AG09309 (cell line): ENCODE results near the gene PDRG1.
A peak's percentile ranks its signal among the peaks of the same experiment; 100 is the strongest.

ENCODE experiments used
- DNase-seq: peaks from one replicate; pipeline ENCODE4 v3.0.0-alpha.2; 2010; ENCODE audit warnings: low read depth
- H3K4me3 ChIP-seq: 2 replicates; pipeline ENCODE4 v1.5.1; 2011; ENCODE audit warnings: mild to moderate bottlenecking, low read depth, low read length, moderate library complexity; ENCODE audit not compliant: control insufficient read depth
- TF ChIP-seq, protein P1 (sequence below): IDR thresholded peaks from 2 replicates; pipeline ENCODE4 v1.5.1; 2011; ENCODE audit warnings: mild to moderate bottlenecking, low read depth, low read length, inconsistent platforms; ENCODE audit not compliant: insufficient read depth, control insufficient read depth; ENCODE audit errors: missing control alignments

PDRG1 gene

DNA sequence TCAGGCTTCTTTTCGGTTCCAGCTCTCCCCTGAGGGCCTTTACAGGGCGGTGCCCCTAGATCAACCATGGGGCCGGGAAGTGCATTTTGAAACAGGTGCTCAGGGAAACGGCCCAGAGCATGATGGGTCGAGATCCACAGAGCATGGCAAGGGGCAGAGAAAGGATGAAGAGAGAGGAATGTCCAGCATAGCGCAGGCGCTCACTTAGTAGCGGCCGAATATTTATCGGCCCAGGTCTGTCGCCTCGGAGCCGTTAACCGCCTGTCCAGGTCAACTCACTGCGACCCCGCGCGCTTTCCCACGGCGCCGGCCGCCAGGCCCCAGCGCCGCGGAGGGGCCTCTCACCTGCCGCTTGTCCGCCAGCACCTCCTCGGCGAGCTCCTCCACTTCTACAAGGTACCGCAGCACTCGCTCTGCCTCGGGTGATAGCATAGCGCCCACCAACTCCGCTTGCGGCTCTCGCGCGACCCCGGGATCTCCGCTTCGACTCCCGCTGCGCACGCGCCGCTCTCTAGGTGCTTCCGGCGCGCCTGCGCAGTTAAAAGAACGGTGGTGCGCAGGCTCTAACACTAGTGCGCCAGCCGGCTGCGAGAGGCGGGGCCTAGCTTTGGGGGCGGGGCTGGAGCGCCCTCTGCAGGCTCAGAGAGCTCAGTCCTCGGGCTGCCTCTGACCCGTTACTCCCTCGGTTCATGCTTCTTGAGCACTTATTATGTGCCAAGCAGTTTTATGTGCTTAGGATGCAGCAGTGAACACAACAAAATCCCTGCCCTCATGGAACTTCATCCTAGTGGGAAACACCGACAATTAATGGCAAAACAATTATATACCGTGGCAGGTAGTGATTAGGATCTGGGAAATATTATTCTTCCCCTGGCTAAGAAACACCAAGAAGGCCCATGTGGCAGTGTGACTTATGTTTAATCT, at the start of gene PDRG1:
TSS of gene PDRG1 (minus strand) at position 517 of the 924 bp plus-strand sequence. CDS start at position 432, 85 bp downstream.
- peak within 1 kb of the TSS; percentile 97 for H3K4me3 ChIP-seq
- DNase-seq, result peak; percentile 72
- TF ChIP-seq, protein P1, sequence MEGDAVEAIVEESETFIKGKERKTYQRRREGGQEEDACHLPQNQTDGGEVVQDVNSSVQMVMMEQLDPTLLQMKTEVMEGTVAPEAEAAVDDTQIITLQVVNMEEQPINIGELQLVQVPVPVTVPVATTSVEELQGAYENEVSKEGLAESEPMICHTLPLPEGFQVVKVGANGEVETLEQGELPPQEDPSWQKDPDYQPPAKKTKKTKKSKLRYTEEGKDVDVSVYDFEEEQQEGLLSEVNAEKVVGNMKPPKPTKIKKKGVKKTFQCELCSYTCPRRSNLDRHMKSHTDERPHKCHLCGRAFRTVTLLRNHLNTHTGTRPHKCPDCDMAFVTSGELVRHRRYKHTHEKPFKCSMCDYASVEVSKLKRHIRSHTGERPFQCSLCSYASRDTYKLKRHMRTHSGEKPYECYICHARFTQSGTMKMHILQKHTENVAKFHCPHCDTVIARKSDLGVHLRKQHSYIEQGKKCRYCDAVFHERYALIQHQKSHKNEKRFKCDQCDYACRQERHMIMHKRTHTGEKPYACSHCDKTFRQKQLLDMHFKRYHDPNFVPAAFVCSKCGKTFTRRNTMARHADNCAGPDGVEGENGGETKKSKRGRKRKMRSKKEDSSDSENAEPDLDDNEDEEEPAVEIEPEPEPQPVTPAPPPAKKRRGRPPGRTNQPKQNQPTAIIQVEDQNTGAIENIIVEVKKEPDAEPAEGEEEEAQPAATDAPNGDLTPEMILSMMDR, result peak; percentile 94

DNA sequence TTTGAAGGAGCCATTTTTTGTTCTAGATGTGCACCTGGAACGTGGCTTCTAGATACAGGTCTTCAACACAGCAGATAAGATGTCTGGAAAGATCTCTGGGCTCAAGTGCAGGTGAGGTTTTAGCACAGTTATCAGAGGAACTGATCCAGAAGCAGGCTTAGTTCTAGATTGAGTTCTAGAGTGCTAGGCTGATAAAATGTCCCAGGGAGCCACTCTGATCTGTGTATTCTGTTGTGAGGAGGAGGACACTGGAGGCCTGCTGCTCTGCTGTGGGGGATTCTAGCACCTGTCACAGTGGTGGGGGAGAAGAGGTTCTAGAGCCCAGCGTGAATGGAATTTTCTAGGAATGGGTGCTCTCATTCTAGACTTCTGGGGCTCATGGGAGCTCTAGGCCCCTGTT, 46.4 kb upstream of the PDRG1 start:
- TF ChIP-seq, protein P1, result no peak
- no peak for DNase-seq
- H3K4me3 ChIP-seq, result no peak overlapping the region

DNA sequence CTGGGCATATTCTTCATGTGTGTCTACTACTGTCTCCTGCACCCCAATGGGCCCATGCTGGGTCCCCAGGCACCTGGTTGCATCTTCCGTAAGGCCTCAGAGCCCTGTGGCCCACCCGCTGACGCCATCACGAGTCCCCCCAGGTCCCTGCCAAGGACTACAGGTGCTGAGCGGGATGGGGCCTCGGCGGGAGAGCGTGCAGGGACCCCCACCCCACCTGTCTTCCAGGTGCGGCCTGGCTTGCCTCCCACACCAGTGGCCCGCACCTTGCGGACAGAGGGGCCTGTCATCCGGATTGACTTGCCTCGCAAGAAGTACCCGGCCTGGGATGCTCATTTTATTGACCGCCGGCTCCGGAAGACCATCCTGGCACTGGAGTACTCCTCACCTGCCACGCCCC, 45.1 kb upstream of the PDRG1 start:
- DNase-seq, result no peak
- TF ChIP-seq, protein P1, result no peak
- H3K4me3 ChIP-seq, result no peak overlapping the region

GRCh38 chr20:31992086-31992485, 40.2 kb upstream of the PDRG1 start:
- no peak overlapping the region for H3K4me3 ChIP-seq
- TF ChIP-seq, protein P1, result no peak
- DNase-seq, result no peak

DNA sequence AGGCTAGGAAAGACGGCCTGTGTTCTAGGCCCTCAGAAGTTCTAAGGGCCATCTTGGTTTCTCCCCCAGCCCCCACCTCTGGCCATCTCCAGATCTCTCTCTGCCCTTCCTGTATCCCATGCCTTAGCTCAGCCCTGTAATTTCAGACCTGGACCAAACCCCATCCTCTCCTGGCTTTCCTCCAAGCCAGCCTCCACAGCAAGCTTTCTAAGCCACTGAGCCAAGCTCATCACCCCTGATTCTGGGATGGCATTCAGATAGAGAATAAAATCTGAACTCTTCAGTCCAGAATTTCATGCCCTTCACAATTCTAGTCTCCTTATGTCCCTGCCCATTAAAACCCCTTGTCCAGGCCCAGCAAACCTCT, 39.5 kb upstream of the PDRG1 start:
- no peak overlapping the region for H3K4me3 ChIP-seq
- TF ChIP-seq, protein P1, result no peak
- no peak for DNase-seq

DNA sequence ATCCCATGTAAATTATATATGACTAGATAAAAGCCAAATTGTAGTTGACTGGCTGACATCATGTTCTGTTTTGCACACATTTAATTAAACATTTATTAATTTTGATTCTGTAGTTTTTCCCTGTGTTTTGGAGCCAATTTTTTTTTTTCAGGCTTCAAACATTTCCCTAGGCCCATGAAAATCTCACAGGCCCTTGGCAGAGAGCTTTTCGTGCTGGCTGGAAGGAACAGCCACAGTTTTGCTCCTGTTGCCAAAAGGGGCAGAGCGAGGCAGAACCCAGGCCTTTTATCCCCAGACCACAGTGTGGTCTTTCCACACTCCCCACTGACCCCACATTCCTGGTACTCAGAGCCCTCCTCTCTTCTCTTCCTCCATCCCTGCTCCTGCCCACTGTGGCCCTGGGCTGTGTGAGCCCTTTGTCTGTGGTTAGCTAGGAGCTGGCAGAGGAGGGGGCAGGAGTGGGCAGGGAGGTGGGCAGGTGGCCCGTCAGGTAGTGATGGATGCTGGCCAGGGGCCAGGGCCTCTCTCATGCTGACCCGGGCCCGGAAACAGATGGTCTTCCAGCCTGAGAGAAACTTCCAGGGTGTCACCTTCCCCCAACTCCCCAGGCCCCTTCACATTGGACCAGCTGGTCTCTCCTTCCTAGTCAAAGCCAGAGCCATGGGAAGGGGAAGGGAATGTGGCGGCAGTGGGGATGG, 38.9 kb upstream of the PDRG1 start:
- TF ChIP-seq, protein P1, result no peak
- H3K4me3 ChIP-seq, result no peak overlapping the region
- DNase-seq, result no peak
